ENCODE results near the gene F2RL3.

DNA sequence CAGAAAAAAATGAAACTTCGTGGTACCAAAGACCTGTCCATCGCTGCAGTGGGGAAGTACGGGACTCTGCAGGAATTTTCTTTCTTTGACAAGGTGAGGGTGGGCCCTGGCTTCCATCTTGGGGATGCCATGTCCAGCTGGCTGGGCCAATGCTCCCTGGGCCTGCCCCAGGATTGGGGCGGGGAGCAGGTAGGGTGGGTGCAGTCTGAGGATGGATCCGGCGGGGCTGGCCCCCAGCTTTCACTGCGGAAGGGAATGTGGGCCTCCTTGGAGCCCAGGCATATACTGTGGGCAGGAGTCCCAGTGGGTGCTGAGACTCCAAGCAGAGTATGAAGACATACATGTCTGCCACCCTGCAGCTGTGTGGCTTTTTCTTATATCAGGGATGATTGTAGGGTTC lies 35.7 kb upstream of the F2RL3 start:
- TF ChIP-seq EZH2 (IDR thresholded peaks at IDR 0.05; ENCODE audit: borderline replicate concordance, low read length): no peak
- TF ChIP-seq, protein P1, sequence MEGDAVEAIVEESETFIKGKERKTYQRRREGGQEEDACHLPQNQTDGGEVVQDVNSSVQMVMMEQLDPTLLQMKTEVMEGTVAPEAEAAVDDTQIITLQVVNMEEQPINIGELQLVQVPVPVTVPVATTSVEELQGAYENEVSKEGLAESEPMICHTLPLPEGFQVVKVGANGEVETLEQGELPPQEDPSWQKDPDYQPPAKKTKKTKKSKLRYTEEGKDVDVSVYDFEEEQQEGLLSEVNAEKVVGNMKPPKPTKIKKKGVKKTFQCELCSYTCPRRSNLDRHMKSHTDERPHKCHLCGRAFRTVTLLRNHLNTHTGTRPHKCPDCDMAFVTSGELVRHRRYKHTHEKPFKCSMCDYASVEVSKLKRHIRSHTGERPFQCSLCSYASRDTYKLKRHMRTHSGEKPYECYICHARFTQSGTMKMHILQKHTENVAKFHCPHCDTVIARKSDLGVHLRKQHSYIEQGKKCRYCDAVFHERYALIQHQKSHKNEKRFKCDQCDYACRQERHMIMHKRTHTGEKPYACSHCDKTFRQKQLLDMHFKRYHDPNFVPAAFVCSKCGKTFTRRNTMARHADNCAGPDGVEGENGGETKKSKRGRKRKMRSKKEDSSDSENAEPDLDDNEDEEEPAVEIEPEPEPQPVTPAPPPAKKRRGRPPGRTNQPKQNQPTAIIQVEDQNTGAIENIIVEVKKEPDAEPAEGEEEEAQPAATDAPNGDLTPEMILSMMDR (IDR thresholded peaks at IDR 0.05; ENCODE audit: low read length): no peak

All from OCI-LY1 (cell line).